Upper lobe of right lung (tissue), 1 donor: Measurements from ENCODE around the gene TIMMDC1. TPM values are rescaled to one million over a fixed set of nuclear protein-coding genes. Genes with fewer than 3 reads are reported as not detected.
A peak's percentile ranks its signal among the peaks of the same experiment; 100 is the strongest.

Source experiments
- ATAC-seq: fragments of 200-7000 bp; cut with Tn5 transposase; one replicate; pipeline ENCODE4 v1.9.1; 2020; ENCODE audit warnings: mild to moderate bottlenecking, moderate library complexity
- DNase-seq: peaks from one replicate; pipeline ENCODE4 v3.0.0-alpha.2; 2020
- H3K27ac ChIP-seq: fragments of 200-600 bp; one replicate; pipeline ENCODE4 v1.8.0; 2022
- H3K27me3 ChIP-seq: fragments of 200-600 bp; one replicate; pipeline ENCODE4 v1.8.0; 2022; ENCODE audit warnings: mild to moderate bottlenecking
- H3K36me3 ChIP-seq: fragments of 200-600 bp; one replicate; pipeline ENCODE4 v1.8.0; 2022
- H3K4me1 ChIP-seq: fragments of 200-600 bp; one replicate; pipeline ENCODE4 v1.8.0; 2022
- H3K4me3 ChIP-seq: fragments of 200-600 bp; one replicate; pipeline ENCODE4 v1.8.0; 2022; ENCODE audit warnings: mild to moderate bottlenecking
- H3K9me3 ChIP-seq: fragments of 200-600 bp; one replicate; pipeline ENCODE4 v1.8.0; 2022
- CTCF ChIP-seq: fragments of 200-600 bp; IDR thresholded peaks from one replicate; pipeline ENCODE4 v1.8.0; 2022; ENCODE audit warnings: antibody characterized with exemption
- intact Hi-C: fragments of 100-400 bp; cut with DNase I; formaldehyde crosslinking; loops from one replicate; pipeline ENCODE4 v1.11.0; 2022
- total RNA-seq: library from RNA; stranded (reverse); fragmentation: NEBNext Ultra II Directional; extraction: Animal tissue kit (Norgen Biotek cat#: 25700); gene quantifications from one replicate; pipeline ENCODE4 v1.2.1, GENCODE V29; 2021
- donor health status: DM: no; HTN: yes; CAD: no; lungs with severe emphysema.

Gene TIMMDC1
- total RNA-seq, 1 donor from 2014 or later, result 94.1 TPM

DNA sequence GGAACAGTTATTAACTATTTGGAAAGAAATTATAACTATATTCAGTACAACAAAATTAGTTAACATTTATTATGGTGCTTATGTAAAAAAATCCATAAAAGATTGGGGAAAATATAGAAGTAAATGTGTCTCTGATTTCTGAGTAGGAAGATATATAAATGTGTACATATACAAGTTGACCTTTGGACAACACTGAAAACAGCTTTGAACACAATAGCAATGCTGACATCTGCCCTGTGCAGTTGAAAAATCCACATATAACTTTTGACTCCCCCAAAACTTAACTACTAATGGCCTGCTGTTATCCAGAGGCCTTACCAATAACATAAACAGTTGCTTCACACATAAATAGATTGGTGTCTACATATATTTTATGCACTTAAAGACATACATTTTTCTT lies 12.3 kb downstream of the TIMMDC1 start:
- ATAC-seq (no peak), DNase-seq (no peak)
- Histone ChIP-seq H3K4me3 (no peak overlapping the region), H3K4me1 (no peaks in the 10 kb centered on the region), H3K36me3 (peaks cover 83% of the 10 kb centered on the region), H3K27ac (no peak overlapping the region), H3K9me3 (no peaks in the 10 kb centered on the region), H3K27me3 (no peaks in the 10 kb centered on the region)
- no peak for TF ChIP-seq CTCF
- intact Hi-C loops, result no loop called here

- ATAC-seq (no peak), DNase-seq (no peak)
- H3K36me3 ChIP-seq, result peaks cover 92% of the 10 kb centered on the region
- intact Hi-C loops, result no loop called here
- no peaks in the 10 kb centered on the region for H3K4me1 ChIP-seq
- no peaks in the 10 kb centered on the region for H3K9me3 ChIP-seq
- H3K27ac ChIP-seq, result no peak overlapping the region
- TF ChIP-seq CTCF, result no peak
- no peak overlapping the region for H3K4me3 ChIP-seq
- H3K27me3 ChIP-seq, result no peaks in the 10 kb centered on the region
Observed at GRCh38 chr3:119514637-119515036, 16.3 kb downstream of the TIMMDC1 start.

- H3K27me3 ChIP-seq, result no peaks in the 10 kb centered on the region
- peaks cover 98% of the 10 kb centered on the region for H3K36me3 ChIP-seq
- no peaks in the 10 kb centered on the region for H3K9me3 ChIP-seq
- H3K4me1 ChIP-seq, result no peaks in the 10 kb centered on the region
- DNase-seq, result no peak
- ATAC-seq, result no peak
- H3K27ac ChIP-seq, result no peak overlapping the region
- no peak overlapping the region for H3K4me3 ChIP-seq
- intact Hi-C loops, result no loop called here
- TF ChIP-seq CTCF, result no peak
Observed at GRCh38 chr3:119517112-119517511, 18.8 kb downstream of the TIMMDC1 start.

- H3K4me1 ChIP-seq, result no peaks in the 10 kb centered on the region
- no peak for DNase-seq
- TF ChIP-seq CTCF, result no peak
- no peak overlapping the region for H3K4me3 ChIP-seq
- H3K27me3 ChIP-seq, result no peaks in the 10 kb centered on the region
- H3K27ac ChIP-seq, result no peak overlapping the region
- H3K36me3 ChIP-seq, result peaks cover 97% of the 10 kb centered on the region
- H3K9me3 ChIP-seq, result no peaks in the 10 kb centered on the region
- intact Hi-C loops, result no loop called here
- ATAC-seq, result no peak
Observed at GRCh38 chr3:119518026-119518425, 19.7 kb downstream of the TIMMDC1 start.

GRCh38 chr3:119524931-119525662 lies 26.8 kb downstream of the TIMMDC1 start:
- peak; percentile 38 for TF ChIP-seq CTCF
- Histone ChIP-seq H3K27ac (no peak overlapping the region), H3K4me3 (no peak overlapping the region), H3K4me1 (no peaks in the 10 kb centered on the region), H3K27me3 (no peaks in the 10 kb centered on the region), H3K36me3 (peaks cover 59% of the 10 kb centered on the region), H3K9me3 (no peaks in the 10 kb centered on the region)
- peak; percentile 46 for ATAC-seq
- intact Hi-C loops, result no loop called here
- DNase-seq, result no peak

DNA sequence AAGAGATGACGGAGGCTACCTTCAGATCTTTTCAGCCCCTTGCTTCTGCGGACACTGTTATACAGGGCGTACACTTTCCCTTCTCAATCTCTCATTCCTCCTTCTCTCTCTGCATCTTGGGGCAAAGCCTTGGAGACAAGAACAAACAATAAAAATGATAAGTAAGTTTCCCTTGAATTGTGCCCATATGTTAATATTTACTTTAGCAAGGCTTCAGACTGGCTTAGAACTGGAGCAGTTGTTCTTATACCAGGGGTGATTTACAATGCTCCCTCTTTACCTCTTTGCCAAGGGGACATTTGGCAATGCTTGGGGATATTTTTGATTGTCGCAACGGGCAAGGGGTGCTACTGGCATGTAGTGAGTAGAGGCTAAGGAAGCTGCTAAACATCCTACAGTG lies 29.4 kb downstream of the TIMMDC1 start:
- Histone ChIP-seq H3K9me3 (no peaks in the 10 kb centered on the region), H3K4me3 (no peak overlapping the region), H3K36me3 (peaks cover 34% of the 10 kb centered on the region), H3K27me3 (no peaks in the 10 kb centered on the region), H3K27ac (no peak overlapping the region), H3K4me1 (no peaks in the 10 kb centered on the region)
- ATAC-seq (no peak), DNase-seq (no peak)
- TF ChIP-seq CTCF, result no peak
- intact Hi-C loops, result no loop called here
